Spleen (tissue), 7 donors: ENCODE data around the gene ASAP2.

Experiments
- CTCF ChIP-seq, 11 experiments: fragments of 200-600 bp in 7 of 11; fragments of 450-650 bp in 4 of 11; sonication (generic) in 4 of 11; IDR thresholded peaks in 8 of 11; conservative IDR thresholded peaks in 3 of 11; 1 replicate in 7 of 11; 2 replicates in 4 of 11; pipeline versions ENCODE4 v1.4.0 to v1.8.0; 2016 to 2021; ENCODE audit warnings: antibody characterized with exemption in 11 of 11, inconsistent platforms in 4 of 11, mild to moderate bottlenecking in 1 of 11
- POLR2A ChIP-seq, 3 donors: fragments of 450-650 bp; IDR thresholded peaks; one replicate each; pipeline ENCODE4 v1.5.1; 2017; ENCODE audit warnings: antibody characterized with exemption in 3 of 3, mild to moderate bottlenecking in 1 of 3
- POLR2AphosphoS5 ChIP-seq, 3 donors: sonication (generic); formaldehyde crosslinking; IDR thresholded peaks; one replicate each; pipeline ENCODE4 v1.5.1; 2017; ENCODE audit warnings: antibody characterized with exemption in 3 of 3
- donor health status: DM: no; HTN: no; CAD: no; lungs with moderate emphysema.
- donor health status: DM: no; HTN: no; CAD: no.
- donor health status: DM: no; HTN: no; CAD: no.

- TF ChIP-seq CTCF (IDR thresholded peaks at IDR 0.05 in 8 of 11, conservative IDR thresholded peaks at IDR 0.05 in 3 of 11) (no peak), POLR2A (IDR thresholded peaks at IDR 0.05) (no peak), POLR2AphosphoS5 (IDR thresholded peaks at IDR 0.05) (no peak)
Measured at GRCh38 chr2:9335322-9335832, 128.8 kb downstream of the ASAP2 start.
